HTR-8/SVneo (cell line): ENCODE data around the gene SLC7A14.

Experiments
- DNase-seq: peaks from one replicate; pipeline ENCODE4 v3.0.0; 2011; ENCODE audit warnings: low spot score, mixed read lengths; ENCODE audit not compliant: insufficient read length
- FAIRE-seq: peaks from 2 replicates; lab custom pipeline; 2011; peaks lifted over from hg19 to GRCh38; lab: Jason Lieb, UNC

Gene SLC7A14

DNA sequence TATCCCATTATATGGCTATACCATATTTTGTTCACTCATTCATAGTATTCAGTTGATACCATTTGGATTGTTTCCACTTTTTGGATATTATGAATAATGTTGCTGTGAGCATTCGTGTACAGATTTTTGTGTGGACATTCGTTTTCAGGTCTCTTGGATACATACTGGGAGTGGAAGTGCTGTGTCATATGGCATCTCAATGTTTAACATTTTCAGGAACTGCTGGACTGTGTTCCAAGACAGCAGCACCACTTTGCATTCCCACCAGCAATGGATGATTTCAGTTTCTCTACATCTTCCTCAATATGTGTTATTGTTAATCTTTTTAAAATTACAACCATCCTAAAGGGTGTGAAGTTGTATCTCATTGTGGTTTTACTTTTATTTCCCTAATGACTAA lies 34.6 kb downstream of the SLC7A14 start:
- DNase-seq (no peak), FAIRE-seq (no peak)

DNA sequence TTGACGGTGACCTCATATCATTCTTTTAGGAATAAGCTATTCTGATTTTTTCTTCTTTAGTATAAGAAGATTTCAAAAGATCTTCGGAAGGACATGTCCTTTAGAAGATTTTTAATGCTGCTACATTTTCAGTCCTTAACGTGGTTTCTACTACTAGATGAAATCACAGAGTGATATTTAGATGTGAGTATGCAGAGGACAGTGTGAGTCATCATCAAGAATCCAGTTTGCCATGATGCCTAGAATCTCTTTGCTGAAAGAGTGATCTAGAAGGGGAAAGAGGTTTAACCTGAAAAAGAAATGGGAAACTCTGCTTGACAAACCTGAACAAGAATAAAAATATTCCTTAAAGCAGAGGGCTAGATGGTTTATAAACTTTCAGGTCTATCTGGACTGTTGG lies 43.2 kb downstream of the SLC7A14 start:
- DNase-seq (no peak), FAIRE-seq (no peak)

DNA sequence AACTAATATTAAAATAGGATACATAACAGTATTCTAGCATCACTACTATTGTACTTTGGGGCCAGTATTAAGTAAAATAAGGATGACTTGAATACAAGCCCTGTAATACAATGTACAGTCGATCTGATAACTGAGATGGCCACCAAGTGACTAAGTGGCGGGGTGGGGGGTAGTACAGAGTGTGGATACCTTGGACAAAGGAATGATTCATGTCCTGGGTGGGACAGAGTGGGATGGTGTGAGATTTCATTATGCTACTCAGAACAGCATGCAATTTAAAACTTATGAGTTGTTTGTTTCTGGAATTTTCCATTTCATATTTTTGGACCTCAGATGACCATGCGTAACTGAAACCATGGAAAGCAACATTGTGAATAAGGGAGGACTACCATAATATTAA lies 46.0 kb downstream of the SLC7A14 start:
- no peak for FAIRE-seq
- DNase-seq: no peak

DNA sequence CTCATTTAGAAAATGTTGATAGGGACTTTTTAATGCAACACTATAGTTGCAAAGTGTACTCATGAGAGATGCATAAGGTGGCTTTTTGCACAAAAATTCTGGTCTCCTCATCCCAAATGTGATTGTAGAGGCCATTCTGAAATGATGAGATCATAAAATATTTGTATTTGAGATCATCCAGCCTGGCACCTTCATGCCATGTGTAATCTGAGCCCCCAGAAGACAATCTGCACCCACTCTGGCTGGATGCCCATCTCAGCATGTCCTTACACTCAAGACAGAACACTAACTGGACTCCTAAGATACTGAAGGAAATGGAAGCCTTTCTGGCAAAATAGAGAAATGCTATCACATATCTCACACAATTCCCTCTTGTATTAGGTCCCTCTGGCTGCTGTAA lies 49.2 kb downstream of the SLC7A14 start:
- FAIRE-seq (no peak), DNase-seq (peak; percentile 14)

DNA sequence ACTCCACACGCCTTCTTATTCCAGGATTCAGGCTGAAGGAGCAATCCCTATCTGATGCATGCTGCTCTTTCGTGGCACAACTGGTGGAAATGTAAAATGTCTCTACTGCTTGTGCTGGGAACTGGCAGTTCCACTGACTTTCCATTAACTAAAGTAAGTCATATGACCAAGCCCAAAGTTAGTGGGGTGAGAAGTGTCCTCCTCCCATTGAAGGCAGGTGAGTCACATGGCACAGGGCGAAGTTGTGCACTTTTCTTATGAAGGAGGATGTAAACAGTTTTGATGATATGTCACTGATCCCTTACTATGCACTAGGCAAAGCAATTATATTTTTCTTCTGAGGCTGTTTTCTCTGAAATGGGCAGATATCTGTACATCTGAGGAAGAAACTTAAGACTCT lies 51.6 kb downstream of the SLC7A14 start:
- FAIRE-seq (no peak), DNase-seq (no peak)

DNA sequence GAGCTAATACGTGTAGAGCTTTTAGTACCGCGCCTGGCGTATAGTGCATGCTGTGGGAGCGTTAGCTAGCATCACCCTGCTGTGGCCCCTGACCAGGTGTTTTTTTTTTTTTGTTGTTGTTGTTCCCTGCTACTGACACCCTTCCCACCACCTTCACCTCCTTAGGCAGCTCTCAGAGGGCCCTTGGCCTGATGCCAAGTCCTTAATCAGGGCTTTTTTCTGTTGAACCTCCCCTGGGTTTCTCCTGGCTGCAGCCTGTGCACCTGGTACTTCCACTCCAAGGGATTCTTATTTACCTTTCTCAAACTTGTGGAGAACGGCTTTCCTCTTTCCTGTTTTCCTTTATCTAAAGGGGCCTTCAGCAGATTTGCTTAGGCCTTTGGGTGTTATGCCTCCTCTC lies 53.3 kb downstream of the SLC7A14 start:
- DNase-seq (no peak), FAIRE-seq (no peak)

DNA sequence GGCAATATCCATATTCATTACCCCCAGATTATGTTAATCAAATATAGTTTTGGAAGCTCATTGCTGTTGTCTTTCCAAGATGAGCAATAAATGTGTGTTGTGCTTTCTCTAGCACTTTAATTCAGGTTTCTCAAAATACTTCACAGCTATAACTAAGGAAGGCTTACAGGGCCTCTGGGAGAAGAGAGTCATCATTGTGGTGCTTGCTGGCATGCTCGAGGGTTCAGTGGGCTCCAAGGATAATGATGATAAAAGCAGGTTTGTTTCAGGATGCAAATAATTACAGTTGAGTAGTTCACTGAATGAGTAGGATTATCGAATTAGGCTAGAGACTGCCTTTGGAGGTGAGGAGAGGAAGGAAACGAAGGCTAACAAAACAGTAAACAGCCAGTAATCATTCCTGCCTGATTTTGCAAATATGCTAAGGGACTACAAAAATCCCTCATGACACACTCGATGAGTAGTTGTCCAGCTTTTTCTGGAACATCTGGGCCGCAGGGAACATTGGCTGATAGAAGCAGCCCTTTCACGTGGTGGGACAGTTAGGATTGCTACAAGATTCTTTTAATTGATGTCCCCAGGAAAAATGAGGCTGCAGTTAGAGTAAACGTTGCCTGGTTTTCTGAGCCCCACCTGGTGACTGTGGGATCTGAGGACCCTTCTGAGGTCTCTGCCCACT lies 54.1 kb downstream of the SLC7A14 start:
- DNase-seq: no peak
- no peak for FAIRE-seq

DNA sequence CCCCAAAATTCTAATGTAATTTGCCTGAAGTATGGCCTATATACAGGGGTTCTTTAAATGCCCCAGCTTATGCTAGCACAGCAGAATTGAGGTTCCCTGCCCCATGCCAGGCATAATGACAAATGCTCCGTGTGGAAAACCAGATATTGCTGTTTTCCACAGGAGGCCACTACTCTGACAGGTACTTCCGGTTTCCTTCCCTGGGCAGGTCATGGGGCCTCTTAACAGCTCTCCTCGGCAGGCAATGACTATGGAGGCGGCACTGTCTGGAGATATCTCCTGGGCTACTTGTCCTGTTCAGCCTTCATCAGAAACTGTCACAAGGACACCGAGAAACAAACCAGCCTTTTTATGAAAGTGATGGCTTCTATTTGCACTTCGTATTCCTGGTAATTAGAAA lies 54.8 kb downstream of the SLC7A14 start:
- no peak for DNase-seq
- FAIRE-seq: no peak

DNA sequence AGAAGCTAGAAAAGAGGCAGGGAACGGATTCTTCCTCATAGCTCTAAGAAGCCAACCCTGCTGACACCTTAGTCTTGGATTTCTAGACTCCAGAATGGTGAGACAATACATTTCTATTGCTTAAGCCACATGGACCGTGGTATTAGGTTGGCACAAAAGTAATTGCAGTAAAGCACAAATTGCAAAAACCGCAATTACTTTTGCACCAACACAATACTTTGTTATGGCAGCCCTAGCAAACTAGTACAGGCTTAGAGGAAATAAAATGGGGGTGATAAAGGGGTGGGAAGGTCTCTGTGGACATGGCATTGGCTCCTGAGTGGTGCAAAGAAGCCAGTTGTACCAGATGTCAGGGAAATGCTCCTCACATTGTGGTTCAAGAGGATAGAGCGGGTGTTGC lies 56.0 kb downstream of the SLC7A14 start:
- DNase-seq: no peak

DNA sequence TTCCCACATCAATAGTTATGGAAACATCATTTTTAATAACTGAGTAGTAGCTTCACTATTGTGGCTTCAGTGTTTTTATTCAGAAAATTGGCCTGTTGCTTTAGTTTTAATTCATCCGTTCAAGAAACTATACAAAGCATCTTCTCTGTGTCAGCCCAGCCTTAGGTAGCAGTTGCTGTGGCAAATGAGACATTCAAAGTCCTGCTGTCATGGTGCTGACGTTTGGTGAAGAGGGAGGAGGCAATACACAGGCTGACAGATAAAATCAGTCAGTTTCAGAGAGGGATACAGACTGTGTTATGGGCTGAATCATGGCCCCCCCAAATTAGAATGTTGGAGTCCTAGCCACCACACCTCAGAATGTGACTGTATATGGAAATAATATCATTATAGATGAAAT lies 56.5 kb downstream of the SLC7A14 start:
- FAIRE-seq: no peak

More for the DNA sequence above, 56.0 kb downstream of the SLC7A14 start:
- FAIRE-seq: no peak

DNA sequence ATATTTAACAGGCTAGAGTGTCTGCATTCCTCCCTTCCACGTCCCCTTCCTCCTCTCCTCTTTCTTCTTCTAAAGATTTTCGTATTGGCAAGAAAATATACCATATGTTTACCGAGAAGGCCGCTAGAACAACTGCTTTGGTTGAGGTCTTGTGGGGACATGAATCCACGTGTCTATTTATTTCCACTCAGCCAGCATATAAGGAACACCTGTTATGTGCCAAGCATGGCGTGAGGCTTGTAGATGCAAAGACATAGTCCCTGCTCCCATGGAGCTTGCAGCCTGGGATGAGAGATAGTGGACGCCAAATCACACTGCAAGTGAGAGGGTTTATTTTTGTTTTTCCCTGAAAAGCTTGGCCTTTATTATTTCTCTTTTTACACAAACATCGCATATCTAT lies 57.1 kb downstream of the SLC7A14 start:
- FAIRE-seq (no peak), DNase-seq (no peak)

More for the DNA sequence above, 56.5 kb downstream of the SLC7A14 start:
- DNase-seq: no peak

DNA sequence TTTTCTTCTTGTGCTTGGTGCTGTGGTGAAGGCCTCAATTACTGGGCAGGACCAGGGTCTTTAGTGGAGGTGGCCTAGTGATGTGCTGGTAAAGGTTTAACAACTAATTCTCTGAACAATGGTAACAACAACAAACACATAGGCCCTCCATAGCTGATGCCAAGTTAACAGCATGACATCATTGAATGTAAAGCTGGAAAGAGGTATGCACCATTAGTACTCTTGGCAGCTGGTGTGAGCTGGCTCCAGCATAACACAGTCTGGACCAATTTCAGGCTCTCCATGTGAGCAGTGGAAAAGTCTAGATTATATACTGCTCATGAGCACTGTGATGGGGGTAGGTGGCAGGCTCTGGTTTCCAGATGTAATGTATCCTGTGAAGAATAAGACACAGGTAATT lies 61.8 kb downstream of the SLC7A14 start:
- FAIRE-seq: peak; percentile 46
- DNase-seq: no peak

DNA sequence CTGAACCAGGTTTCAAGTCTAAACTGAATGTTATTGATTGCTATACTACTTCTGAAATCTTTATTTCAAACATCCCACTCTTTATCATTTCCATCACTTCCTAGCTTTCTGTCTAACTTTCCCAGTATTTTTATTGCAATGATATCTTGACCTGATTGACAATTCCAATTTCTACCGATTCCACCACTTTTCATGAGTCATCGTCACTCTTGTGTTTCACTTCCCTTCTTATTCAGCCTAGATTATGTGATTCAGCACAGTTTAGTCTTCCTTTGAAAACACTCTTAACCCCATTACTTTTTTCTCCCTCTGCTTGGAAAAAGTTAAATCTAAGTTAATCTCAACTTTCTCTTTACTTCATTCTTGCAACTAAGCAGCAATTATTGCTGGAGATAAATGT lies 62.6 kb downstream of the SLC7A14 start:
- no peak for DNase-seq
- FAIRE-seq: no peak

DNA sequence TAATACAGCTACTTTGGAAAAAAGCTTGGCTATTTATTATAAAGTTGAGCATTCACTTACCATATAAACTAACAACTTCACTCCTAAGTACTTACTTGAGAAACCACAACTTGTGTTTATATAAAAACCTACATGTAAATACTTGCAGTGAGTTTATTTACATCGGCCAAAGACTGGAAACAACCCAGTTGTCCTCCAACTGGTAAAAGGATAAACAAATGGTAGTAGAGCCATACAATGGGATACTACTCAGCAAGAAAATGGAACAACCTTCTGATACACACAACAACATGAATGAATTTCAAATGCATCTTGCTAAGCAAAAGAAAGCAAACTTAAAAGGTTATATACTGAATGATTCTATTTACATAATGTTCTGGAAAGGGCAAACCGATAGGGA lies 63.7 kb downstream of the SLC7A14 start:
- no peak for DNase-seq
- FAIRE-seq: no peak

DNA sequence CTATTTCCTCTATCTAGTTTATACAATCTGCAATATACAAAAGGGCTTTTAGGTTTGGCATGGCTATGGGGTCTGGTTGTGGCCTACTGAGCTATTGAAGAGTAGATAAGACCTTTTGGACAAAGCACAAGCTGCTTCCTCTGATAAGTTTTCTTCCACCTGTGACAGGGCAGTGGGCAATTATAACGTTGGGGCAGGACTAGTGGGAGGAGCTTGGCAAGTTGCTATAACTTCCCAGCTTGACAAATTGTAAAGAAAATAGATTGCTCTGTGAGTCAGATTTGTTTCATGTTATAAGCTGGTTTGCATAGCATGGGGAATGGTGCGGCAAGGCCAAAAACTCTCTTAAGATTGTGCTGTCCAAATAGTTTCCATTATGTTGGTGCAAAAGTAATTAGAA lies 64.9 kb downstream of the SLC7A14 start:
- DNase-seq (no peak), FAIRE-seq (no peak)

DNA sequence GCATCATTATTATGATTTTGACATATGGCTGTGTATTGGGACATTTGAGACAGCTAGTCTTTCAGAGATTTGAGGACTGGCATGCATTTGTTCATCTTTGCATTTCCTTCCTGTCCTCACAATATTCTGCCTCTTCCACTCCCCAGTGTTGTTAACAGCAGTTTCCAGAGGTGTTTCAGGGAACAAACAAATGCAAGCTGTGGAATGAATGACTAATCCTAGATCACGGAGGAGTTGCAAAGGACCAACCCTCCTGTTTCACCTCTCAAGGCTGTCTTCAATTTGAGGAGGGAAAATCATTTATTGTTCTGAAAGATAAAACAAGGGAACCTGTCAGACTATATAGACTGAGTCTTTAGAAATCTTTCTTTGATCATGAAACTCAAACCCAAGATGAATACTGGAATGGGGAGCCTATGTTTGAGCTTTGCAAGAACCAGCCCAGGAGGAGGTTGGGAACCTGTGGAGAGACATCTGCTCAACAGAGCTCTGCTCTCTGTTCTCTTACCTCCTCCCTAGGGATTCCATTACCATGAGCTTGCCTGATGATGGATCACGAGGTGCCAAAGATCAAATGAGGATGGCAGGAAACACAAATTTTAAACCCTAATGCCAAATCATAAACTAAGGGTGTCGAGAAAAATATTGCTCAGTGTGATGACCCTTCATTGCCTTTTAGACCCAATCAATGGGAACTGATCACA lies 68.5 kb downstream of the SLC7A14 start:
- no peak for FAIRE-seq
- DNase-seq: no peak

DNA sequence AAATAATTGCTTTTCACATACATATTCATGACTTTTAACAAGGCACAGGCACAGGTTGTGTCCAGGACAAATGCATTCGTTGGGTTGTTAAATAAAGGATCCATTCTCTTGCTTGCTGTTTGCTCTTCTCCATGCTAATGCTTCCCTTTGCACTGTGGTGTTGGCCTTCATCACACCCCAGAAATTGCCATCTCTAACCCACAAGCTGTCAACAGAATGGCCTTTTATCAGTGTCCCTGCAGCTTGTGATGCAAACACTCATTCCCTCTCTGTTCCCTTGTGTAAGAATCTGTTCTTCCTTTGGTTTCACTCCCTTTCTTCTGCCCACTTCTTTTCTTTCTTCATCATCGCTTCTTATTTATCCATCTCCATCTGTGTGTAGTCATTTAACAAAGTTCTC lies 72.2 kb downstream of the SLC7A14 start:
- DNase-seq: no peak
- no peak for FAIRE-seq

DNA sequence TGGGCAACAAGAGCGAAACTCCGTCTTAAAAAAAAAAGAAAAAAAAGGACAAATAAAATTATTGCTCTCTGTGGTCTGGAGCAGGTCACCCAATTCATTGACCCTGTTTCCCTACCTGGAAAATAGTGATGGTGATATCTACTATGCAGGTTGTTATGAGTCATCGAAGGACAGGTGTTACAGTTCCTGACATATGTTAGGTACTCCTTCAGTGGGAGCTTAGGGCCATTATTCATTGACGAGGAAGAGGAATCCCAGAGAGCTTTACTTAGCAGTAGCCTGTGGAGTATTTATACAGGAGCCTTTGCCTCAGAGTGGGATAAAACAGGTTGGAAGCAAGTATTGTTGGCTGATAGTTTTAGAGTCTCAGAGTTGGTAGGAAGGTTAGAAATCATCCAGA lies 74.5 kb downstream of the SLC7A14 start:
- DNase-seq (no peak), FAIRE-seq (no peak)

DNA sequence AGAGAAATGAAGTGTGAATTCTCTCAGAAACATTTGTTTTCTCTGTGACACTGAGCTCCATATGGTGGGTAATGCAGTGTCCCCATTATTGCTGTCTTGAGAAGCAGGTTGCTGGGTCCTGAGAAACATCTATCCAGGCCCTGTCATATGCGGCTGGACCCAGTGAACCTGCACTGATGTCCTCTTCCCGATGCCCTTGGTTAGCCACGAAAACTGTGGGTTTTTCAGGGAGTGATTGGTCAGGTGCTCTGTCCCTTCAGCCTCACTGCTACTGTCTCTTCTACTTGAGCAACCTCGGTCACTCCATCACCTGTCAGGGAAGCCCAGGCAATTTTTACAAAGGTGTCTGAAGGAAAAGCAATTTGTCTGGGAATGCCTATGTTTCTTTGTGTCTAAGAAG lies 77.0 kb downstream of the SLC7A14 start:
- DNase-seq (no peak), FAIRE-seq (no peak)

DNA sequence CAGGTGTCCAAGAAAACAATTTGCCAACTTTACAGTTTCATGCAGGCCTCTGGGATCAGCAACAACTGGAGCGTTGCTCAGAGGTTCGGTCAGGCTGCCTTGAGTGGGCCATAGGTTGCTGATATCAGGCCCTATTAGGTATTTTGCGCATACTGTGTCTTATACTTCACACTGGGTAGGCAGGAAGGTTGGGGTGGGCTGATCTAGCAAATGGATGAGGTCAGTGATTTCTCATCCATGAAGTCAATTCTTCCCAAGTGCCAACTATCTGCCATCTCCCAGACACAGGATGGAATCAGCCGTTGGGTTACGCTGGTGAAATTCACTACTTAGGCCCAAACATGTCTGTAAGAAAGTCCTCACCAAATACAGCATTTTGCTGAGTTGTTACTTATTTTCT lies 77.6 kb downstream of the SLC7A14 start:
- DNase-seq (no peak), FAIRE-seq (no peak)

DNA sequence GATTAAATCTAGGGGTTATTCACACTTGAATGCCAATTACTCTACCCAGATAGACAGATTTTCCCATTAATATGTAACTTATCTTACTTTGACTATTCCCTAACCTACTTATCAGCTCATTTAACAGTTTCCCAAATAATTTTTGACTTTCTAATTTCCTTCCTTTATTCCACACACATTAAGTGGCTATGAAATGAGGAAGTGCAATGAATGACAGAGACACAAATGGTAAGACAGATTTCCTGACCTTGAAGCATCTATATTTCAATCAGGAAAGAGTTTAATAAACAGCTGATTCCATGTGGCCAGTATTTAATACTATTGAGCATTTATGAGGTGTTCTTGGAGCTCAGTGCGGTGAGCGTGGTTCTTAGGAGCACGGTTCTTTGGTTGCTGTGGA lies 78.8 kb downstream of the SLC7A14 start:
- FAIRE-seq (no peak), DNase-seq (no peak)

DNA sequence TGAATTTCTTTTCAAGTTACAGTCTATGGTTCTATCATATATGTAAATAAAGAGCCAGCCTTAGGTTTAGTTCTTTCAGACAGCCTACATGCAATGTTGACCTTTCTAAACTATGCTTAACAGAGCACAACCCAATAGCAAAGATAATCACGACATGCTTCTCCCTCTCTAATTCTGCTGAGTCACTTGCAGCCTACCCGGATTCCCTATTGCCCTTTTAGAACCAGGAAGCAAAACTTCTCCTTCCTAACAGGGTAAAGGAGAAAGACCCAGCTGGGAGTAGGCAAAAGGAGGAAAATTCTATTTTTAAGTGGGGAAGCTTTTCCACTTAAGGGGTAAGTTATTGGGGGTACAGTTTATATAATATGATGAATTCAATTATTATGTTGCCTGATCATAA lies 79.3 kb downstream of the SLC7A14 start:
- FAIRE-seq (no peak), DNase-seq (no peak)
